WERI-Rb-1 (cell line): Measurements from ENCODE around the gene CCR6.

Source experiments
- DNase-seq: peaks from one replicate; pipeline ENCODE4 v3.0.0-alpha.2; 2020
- H3K27ac ChIP-seq: fragments of 250-450 bp; sonication (Bioruptor Pico); 2 replicates; pipeline ENCODE4 v1.5.1; 2020; ENCODE audit warnings: mild to moderate bottlenecking, moderate library complexity
- H3K27me3 ChIP-seq: fragments of 250-450 bp; sonication (Bioruptor Pico); 2 replicates; pipeline ENCODE4 v1.5.1; 2021; ENCODE audit warnings: mild to moderate bottlenecking, low read depth, moderate library complexity; ENCODE audit not compliant: insufficient read depth, severe bottlenecking
- H3K36me3 ChIP-seq: fragments of 250-450 bp; sonication (Bioruptor Pico); 2 replicates; pipeline ENCODE4 v1.5.1; 2020; ENCODE audit warnings: mild to moderate bottlenecking, moderate library complexity
- H3K4me3 ChIP-seq: 2 replicates; pipeline ENCODE4 v1.5.1; 2011; ENCODE audit warnings: low read depth, mild to moderate bottlenecking, control low read depth, low read length
- H3K9me3 ChIP-seq: fragments of 250-450 bp; sonication (Bioruptor Pico); 2 replicates; pipeline ENCODE4 v1.5.1; 2021; ENCODE audit warnings: mild to moderate bottlenecking, moderate library complexity; ENCODE audit not compliant: severe bottlenecking
- CTCF ChIP-seq: IDR thresholded peaks from 2 replicates; pipeline ENCODE4 v1.5.1; 2011; ENCODE audit warnings: low read depth, mild to moderate bottlenecking, control low read depth, inconsistent platforms, low read length

Gene CCR6

GRCh38 chr6:167154895-167155294, 32.0 kb downstream of the CCR6 start:
- TF ChIP-seq CTCF = no peak
- no peak overlapping the region for H3K4me3 ChIP-seq
- H3K27me3 ChIP-seq = no peaks in the 10 kb centered on the region

GRCh38 chr6:167157414-167157813, 34.5 kb downstream of the CCR6 start:
- no peak overlapping the region for H3K4me3 ChIP-seq
- H3K9me3 ChIP-seq = no peaks in the 10 kb centered on the region
- no peak for DNase-seq
- no peaks in the 10 kb centered on the region for H3K36me3 ChIP-seq
- no peak for TF ChIP-seq CTCF
- no peak overlapping the region for H3K27ac ChIP-seq
- no peaks in the 10 kb centered on the region for H3K27me3 ChIP-seq

More at GRCh38 chr6:167154895-167155294, 32.0 kb downstream of the CCR6 start:
- Histone ChIP-seq H3K36me3 (no peaks in the 10 kb centered on the region), H3K27ac (no peak overlapping the region), H3K9me3 (no peaks in the 10 kb centered on the region)
- DNase-seq = no peak

GRCh38 chr6:167157863-167158262, 35.0 kb downstream of the CCR6 start, which contains the start of gene GPR31:
Gene GPR31, minus strand, starts transcription at chr6:167157980. Its CDS starts 149 bp downstream, at chr6:167157831.
- H3K27me3 ChIP-seq = no peaks in the 10 kb centered on the region
- no peak within 1 kb of the TSS for H3K4me3 ChIP-seq
- TF ChIP-seq CTCF = no peak
- H3K36me3 ChIP-seq = no peaks in the 10 kb centered on the region
- no peak within 1 kb of the TSS for H3K27ac ChIP-seq
- no peaks in the 10 kb centered on the region for H3K9me3 ChIP-seq
- DNase-seq = no peak

- no peak overlapping the region for H3K4me3 ChIP-seq
- no peaks in the 10 kb centered on the region for H3K9me3 ChIP-seq
- H3K27ac ChIP-seq = no peak overlapping the region
- no peak for DNase-seq
- H3K36me3 ChIP-seq = no peaks in the 10 kb centered on the region
- TF ChIP-seq CTCF = no peak
- no peaks in the 10 kb centered on the region for H3K27me3 ChIP-seq
Observed at GRCh38 chr6:167161851-167162467, 39.1 kb downstream of the CCR6 start.

- H3K4me3 ChIP-seq = no peak overlapping the region
- H3K27ac ChIP-seq = no peak overlapping the region
Observed at GRCh38 chr6:167162591-167162990, 39.7 kb downstream of the CCR6 start.

More at GRCh38 chr6:167162591-167162990, 39.7 kb downstream of the CCR6 start:
- Histone ChIP-seq H3K36me3 (no peaks in the 10 kb centered on the region), H3K9me3 (no peaks in the 10 kb centered on the region), H3K27me3 (no peaks in the 10 kb centered on the region)
- no peak for TF ChIP-seq CTCF
- DNase-seq = no peak
